Transverse colon (tissue), 4 donors: ENCODE measurements around the gene DMD.

Experiments used
- CTCF ChIP-seq, 5 experiments: fragments of 200-600 bp in 3 of 5; fragments of 450-650 bp in 2 of 5; sonication (generic) in 3 of 5; IDR thresholded peaks; 1 replicate in 2 of 5; 2 replicates in 3 of 5; pipeline ENCODE4 v1.5.1; 2016 to 2017; ENCODE audit warnings: antibody characterized with exemption in 5 of 5, inconsistent platforms in 3 of 5, mild to moderate bottlenecking in 2 of 5, moderate library complexity in 1 of 5
- EP300 ChIP-seq: sonication (generic); formaldehyde crosslinking; IDR thresholded peaks from one replicate; pipeline ENCODE4 v1.6.1; 2017; ENCODE audit warnings: antibody characterized with exemption, low read depth
- POLR2A ChIP-seq: fragments of 450-650 bp; IDR thresholded peaks from one replicate; pipeline ENCODE4 v1.6.1; 2016; ENCODE audit warnings: antibody characterized with exemption, mild to moderate bottlenecking, moderate library complexity
- POLR2AphosphoS5 ChIP-seq, 3 donors: sonication (generic); formaldehyde crosslinking; IDR thresholded peaks; one replicate each; pipeline ENCODE4 v1.6.1; 2016; ENCODE audit warnings: antibody characterized with exemption in 3 of 3

GRCh38 chrX:32598707-32599106 is 612.6 kb downstream of the DMD start:
- no peak for TF ChIP-seq CTCF (IDR thresholded peaks at IDR 0.05)
- no peak for TF ChIP-seq POLR2A
- no peak for TF ChIP-seq POLR2AphosphoS5 (IDR thresholded peaks at IDR 0.05)
- TF ChIP-seq EP300, result no peak
